HuH-7 (cell line): ENCODE data around the gene MIPOL1.

Experiments used
- DNase-seq: peaks from one replicate; pipeline ENCODE4 v3.0.0; 2011; ENCODE audit warnings: low spot score

The MIPOL1 gene

DNA sequence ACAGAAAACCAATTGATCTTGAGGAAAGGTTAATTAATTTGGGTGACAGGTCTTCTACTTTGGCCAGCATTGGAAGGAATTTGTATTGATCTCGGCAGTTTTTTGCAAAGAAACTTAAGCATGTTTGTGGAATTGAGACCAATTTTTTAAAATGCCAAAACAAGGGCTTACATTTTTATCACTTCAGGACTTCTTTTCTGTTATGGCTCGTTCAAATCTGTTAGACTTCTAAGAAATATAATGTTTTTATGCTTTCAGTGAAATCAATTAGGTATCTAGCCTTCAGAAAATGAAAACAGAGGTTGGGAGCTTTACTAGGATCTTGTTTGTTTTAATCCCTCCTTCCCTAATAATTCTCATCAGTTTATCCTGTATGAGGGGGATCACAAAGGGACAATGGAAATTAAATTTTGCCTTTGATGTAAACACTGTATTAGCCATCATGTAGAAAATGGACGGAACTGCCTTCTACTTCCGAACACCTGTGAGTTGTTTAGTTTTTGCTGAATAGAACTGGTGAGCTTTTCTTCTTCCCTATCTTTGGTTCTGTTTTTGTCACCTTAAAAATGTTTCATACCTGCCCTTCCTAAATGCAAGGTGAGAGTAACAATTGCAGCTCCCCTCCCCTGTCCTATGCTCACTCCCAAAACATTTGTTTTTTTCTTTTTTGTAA, 389.5 kb downstream of the MIPOL1 start:
- DNase-seq: no peak

DNA sequence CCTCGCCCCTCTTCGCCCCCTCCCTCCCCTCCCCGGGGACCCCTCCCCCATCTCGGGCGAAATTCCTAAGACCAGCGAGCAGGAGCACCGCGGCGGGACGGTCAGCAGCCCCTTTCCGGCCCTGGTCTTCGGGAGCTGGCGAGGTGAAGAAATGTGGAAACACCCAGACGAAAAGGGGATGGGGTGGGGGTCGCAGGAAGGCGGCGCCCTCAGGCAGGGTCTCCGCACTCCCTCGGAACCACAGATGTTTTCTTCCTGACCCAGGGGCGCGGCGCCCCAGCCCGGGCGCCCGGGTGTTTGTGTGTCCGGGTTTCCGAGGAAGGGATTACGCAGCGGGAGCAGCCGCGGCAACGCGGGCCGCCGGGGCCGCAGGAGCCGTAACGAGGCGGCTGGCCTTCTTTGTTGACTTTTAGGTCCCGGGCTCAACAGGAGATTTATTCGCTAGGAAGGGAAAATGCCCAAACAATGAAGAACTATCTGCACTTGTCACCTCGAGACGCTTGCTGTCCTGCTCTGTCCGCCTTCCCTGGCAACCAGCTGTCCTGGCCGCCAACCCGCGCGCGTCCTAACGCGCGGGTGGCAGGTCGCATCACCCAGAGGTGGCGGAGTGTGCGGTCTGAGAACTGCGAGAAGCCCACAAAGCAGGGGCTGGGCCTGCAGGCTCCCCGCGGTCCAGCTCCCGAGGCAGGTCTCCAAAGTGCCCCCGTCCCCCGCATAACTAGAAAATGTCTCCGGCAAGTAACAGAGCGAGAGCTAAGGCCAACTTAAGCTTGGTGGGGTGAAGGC, 390.3 kb downstream of the MIPOL1 start:
- DNase-seq: no peak

DNA sequence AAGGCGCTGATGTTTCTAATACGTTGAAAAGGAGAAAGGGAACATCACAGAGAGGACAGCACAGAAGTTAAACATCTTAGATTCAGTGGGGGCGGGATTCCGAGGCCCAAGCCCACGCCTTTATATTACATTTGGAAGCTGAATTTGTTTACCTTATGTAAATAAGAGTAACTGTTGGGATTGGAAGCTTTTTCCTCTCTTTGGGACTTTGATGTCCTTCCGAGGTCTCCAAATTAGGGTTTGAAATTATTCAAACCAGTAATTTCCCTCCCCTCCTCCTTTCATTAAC, 390.9 kb downstream of the MIPOL1 start:
- no peak for DNase-seq

DNA sequence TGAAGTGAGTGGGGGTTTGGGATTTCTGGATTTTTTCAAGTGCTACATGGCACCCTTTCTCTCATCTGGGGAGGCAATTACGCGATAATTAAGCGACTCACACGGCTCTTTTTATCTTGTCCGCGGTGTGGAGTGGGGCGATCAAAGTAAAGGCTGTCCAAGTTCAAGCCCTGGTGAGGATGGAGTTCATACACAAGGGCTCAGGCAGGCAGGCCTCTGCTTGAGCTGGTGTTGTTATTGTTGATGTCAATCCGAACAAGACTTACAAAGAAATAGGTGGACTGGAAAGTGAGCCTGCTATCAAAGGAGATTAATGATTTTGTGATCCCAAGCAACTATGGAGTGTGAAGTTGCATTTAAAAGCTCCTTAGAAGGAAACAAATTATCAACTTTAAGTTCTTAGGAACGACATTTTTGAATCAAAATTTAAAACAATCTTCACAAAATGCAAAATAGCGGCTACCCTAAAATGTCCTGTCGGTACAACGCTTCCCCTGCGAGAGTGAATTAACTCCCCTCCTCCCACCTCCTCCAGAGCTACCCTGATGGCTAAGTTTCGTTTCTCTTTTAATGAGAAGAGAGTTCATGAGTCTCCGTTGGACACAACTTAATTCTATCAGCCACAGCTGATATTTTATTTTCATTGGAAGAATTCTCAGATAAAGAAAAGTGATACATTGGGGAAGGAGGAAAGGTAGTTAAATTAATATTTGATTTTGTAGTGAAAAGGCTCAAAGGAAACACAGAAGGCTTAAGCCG, 391.4 kb downstream of the MIPOL1 start:
- DNase-seq: no peak

DNA sequence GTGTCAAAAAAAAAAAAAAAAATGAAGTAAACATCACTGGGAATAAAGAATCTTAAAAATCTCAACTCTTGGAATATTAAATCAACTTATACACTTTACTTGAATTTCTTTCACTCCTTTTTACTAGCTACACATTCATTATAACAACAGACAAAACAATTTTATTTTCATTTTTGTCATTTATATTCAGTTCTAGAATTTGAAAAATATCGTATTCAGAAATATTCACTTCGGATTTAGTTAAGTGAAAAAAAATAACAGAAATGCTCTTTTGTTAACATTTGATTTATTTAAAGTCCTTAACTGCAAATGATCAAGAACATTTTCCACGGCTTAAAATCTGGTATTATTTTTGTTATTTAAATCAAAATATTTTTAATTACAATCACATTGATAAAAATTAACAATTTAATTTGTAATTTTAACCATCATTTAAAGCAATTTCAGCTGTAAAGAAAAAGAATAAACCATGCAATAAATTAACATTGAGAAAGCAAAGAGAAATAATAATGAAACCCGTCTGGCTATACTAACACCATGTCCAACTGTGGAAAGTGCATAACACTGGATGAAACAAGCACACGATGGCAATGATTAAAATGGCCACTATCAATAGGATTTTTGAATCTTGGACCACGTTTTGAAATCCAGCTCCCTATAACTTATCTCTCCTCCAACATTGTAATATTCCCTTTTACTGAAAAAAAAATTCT, 392.1 kb downstream of the MIPOL1 start:
- no peak for DNase-seq

DNA sequence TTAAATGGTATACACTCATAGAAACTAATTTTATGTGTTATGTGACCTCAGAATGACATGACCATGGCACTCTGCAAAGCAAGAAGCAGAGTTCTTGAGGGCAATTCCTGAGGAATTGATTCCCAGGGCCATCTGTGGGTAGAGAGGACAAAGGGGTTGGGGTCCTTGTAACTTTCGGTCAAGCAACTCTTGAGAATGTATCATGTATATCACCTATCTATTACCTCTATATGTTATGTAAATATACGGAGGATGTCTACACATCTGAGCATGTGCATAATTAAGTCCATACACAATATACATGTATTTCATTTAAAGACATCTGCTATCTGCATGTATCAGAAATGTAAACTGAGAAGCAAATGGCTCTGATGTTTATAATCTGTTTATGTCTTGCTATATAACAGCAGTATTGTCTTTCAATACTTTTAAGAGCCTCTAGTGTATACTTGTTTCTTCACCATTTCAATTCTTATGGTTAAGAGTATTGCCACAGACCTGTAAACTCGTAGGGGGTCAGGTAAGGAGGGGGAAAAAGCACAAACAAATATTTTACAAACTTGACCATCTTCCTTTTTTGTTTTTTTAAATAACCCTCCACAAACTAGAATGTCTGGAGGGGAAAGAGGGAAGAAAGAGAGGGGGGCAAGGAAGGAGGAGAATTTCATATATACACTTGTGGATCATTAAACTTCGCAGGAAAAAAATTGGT, 392.8 kb downstream of the MIPOL1 start:
- no peak for DNase-seq

DNA sequence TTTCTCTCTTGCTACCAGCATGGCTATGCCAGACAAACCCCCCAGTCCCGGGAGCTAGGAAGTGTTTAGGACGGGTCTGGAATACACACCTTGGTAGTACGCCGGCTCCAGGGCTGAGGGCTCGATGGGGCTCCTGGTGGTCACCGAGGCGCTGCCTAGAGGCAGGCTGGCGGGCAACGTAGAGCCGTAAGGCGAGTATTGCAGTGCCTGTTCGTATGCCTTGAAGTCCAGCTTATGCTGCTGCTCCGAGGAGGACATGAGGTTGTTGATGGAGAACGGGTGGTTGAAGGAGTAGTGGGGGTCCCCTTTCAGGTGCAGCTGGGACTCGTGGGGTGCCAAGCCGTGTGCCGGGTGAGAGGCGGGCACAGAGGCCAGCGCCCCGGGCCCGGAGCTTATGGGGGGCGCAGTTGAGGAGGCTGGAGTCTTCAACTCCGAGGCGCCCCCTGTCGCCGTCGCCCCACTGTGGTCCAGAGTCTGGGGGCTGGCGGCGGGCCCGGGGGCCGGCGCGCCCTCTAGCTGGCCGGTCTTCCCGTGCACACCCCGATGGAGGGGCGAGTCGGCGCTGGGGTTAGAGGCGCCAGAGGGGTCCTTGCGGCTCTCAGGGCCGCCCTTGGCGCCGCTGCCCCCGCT, 393.7 kb downstream of the MIPOL1 start:
- DNase-seq: peak; percentile 62

DNA sequence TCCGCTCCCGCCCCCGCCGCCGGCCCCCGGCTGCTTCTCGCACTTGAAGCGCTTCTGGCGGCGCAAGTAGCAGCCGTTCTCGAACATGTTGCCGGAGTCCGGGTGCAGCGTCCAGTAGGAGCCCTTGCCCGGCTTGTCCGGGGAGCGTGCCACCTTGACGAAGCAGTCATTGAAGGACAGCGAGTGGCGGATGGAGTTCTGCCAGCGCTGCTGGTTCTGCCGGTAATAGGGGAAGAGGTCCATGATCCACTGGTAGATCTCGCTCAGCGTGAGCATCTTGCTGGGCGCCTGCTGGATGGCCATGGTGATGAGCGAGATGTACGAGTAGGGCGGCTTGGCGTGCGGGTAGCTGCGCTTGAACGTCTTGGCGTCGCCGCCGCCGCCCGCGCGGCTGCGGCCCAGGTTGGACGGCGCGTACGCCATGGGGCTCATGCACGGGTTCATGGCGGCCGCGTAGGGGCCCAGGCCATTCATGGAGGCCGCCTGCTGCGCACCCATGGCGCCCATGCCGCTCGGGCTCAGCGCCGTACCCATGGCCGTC, 394.3 kb downstream of the MIPOL1 start:
- DNase-seq: no peak

DNA sequence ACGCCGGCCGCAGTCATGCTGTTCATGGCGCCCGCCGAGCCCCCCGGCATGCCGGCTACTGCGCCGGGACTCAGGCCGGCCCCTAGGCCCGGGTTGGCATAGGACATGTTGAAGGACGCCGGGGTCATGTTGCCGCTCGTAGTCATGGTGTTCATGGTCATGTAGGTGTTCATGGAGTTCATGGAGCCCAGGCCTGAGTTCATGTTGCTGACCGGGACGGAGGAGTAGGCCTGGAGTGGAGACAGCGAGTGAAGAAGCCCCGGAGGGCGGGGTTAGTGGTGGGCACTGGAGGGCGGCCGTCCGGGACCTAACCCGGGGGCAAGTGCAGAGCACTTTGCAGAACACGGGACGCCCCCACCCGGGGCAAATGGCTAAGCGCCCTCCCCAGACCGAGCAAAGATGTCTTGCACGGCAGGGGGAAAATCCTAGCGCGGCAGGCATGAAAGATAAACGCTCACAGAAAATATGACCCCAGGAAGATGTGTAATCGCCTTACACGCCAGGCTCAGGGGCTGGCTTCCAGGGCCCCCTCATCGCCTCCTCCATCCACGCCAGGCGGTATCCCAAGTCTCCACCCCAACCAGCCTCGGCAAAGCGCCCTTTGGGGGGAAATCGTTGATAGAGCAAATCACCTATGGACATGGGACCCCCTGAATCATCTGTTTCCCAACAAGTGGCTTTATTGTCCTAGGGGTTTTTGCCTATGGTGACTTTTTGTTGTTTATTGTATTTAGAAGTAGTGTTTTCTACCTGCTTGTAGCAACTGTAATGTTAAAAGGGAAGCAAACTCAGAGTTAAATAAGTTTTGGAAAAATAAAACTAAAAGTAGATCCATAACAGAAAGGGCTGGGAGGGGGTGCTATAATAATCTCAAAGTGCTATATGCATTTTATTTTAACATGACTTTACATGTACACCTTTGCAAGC, 395.0 kb downstream of the MIPOL1 start:
- DNase-seq: peak; percentile 62

DNA sequence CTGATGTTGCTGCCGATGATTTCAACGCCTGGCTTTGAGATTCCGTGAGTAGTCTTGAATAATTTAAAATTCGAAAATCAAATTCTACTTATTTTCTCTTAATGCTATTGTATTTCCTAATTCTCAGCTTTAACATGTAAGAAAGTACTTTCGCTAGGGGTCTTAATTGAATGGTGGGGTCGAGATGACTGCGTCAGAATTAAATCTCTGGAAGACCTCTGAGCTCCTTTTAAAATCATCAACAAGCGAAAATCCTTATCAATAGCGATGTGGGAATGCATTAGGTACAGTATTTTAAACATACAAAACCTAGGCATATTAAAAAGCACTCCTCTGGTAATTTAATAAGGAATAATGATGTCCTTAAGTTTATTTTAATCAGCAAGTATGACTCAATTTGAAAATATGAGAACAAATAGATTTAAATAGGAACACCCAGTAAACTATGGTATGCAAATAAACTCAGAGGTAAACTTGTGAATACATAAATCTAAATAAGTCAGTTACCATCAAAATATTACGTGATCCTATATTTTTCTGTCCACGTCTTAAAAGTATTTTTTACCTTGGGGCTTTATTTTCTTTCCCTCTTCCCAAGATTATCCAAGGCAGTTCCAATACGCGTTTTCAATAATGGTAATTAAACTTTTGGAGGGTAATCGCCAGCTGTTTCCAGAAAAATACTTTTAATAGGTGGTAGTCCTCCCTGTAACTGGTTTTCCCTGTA, 395.9 kb downstream of the MIPOL1 start:
- no peak for DNase-seq

DNA sequence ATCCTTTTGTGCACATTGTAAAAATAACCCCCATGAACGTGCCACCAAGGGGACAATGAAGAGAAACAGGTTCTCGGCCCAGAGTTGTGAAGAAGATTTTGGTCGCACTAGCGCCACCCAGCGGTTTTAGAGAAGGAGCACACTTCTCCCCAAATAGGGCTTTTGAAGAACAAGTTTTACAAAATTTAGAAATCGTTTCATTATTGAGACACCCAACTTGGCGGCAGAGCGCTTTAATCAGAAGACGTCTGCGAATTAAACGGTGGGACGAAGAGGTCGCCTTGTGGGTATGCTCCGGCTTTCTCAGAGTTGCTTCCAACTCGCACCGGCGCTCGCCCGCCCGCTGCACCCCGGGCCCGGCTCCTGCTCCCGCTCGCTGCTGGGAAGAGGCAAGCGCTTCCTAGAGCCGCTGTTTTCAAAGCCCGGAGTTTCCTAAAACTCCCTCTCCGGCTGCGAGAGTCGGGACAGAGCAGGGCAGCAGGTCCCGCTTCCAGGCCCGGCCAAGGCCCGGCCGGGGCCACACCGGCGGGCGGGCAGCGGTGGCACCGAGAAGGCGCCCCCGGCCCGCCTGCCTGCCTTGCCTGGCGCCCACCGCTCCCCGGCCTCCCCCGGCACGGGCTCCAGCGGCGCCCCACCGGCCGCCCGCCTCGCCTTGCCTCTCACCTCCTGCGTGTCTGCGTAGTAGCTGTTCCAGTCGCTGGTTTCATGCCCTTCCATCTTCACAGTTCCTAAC, 396.7 kb downstream of the MIPOL1 start:
- peak; percentile 67 for DNase-seq

DNA sequence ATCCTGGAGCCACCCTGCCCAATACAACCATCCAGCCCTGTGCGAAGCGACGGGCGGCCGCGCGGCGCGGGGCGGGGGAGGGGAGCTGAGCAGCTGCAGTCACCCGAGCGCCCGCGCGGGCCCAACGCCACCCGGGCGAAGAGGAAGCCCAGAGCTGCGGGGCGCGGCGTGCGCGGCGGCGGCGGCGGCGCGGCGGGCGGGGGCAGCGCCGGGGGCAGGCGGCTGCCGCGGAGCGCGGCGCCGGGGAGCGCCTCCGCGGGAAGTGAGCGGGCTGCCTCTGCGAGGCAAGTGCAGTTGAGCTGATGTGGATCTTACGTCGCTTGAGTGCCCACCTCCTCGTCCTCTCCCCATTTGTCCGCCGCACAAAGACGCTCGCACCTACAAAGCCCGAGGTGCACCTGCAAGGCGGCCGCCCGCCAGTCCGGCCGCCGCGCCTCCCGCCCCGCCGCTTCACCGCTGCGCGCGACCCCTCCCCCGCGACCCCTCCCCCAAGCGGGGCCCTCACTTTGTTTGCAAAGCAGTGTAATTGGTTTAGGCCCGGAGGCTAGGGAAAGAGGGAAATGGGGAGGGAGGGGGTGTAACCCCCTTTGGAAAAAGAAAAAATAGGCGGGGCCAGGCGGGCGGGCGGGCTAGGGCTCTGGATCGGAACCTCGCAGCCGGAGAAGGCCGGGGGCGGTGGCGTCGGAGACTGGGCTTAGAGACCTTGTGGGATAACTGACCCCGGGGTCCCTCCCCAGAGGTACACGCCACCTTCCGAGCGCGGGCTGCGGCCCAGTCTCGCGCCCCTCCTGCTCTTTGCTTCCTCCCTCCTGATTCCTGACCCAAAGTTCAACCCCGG, 397.5 kb downstream of the MIPOL1 start, which contains the start of the genes FOXA1 and TTC6:
FOXA1 (minus strand) TSS at position 279 of the 838 bp plus-strand sequence; CDS start at position 2, 277 bp downstream.
TTC6 (plus strand) TSS at position 659 of the 838 bp plus-strand sequence. CDS start 26,436 bp downstream, outside the sequence.
- peak; percentile 63 for DNase-seq

DNA sequence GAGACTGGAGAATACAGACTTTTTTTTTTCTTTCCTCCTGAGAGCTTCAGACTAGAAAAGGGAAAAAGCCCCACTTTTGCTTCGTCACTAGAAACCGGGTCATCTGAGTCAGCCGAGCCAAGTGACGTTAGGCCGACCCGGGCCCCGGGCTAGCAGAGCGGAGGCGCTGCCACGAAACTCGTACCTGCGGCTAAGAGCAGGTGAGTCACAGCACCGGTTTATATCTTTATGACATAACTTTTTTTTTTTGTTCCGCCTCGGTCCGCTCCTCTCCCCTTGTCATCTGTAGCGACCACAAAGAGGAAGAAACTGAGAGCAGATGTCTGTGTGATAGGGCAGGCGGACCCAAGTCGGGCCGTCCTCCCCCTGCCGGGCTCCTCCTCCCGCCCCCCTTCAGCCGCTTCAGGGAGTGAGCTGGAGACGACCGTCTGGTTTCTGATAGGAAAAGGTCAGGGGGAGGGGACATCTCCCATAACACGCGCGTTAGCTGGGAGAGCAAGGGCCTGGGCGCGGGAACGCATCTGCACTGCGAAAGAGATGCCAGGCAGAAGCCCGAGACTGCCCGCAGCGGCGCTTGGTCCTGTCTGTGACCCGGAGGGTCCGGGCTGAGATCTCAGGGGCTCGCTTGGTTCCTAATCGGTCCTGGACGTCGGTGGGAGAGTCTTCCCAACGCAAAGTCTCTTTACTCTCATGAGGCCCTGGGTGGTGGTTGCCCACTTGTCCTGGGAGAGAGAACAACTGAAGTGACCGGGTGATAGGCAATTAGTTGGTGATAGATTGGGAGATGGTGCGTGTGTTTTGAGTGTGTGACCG, 398.3 kb downstream of the MIPOL1 start:
- DNase-seq: peak; percentile 91

DNA sequence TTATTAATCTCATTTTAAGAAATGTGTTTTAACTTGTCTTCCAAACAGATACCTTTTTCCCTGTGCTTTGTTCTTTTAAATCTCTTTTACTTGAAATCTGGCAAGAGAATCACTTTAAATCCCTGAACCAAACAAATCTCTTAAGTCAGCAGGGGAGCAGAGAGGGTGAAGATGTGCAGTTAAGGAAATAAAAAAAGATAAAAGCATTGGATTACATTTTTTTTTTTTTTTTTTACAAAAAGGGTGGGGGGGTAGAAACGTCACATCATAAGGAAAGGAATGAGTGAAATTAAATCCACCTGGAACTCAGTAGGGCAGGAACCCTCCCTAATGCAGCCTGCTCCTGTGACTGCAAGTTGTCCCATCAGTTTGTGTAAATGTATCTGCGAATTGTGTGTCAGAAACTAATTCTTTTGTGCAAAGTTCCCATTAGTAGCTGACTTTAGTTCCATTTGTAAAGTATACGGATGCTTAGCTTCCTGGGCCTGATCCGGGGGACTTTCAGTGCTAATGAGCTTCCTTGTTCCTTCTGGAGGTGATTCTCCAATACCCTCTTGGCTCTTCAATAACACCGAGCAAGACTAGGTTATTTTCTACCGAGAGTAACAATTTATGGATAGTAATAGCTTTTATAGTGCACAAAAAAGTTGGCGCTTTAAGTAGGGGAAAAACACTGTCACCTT, 399.2 kb downstream of the MIPOL1 start:
- DNase-seq: no peak

DNA sequence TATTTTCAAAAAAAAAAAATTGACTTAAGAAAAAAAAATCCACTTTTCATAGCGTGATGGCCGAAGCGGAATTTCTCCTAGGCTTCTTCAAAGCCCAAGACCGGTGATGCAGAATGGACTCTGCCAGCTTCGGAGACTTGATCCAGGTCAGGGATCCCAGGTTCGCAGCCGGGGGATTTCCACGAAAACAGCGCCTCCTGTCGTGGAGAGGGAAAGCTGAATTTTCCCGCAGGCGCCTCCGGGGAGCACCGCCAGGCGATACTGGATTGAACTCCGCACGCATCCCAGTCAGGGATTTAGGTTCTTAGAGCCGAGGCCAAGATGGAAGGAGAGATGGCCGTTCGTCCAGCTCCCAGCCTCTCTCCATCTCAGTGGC, 399.8 kb downstream of the MIPOL1 start:
- no peak for DNase-seq
